ENCODE measurements around the gene KCTD17. TPM values are rescaled to one million over a fixed set of nuclear protein-coding genes. Genes with fewer than 3 reads are reported as not detected.

Gene KCTD17
- total RNA-seq, 1 experiment from 2014 or later = 39.1 TPM

DNA sequence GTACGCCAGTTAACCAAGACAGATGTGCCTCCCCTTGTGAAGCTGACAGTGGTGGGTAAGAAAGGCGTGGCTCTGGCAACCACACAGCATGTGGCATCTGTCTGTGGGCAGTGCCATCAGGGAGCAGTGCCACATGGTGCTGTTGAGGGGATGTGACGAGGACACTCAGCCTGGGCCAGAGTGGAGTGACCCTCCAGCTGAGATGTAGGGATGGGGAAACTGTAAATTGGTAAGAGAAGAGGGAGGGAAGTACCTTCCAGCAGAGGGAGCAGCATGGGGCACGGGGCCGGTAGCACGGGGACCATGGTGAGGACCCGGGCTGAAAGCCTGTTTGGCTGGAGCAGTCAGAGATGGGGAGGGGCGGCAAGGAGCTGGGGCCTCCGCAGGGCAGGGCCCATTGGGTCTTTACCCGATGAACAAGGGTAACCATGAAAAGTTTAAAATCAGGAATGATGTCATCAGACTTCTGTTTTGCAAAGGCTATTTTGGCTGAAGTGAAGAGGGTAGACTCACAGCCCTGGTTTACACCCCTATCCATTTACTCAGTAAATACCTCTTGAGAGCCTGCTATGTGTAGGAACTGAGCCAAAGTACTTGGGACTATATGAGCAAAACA is 47.5 kb downstream of the KCTD17 start:
- Histone ChIP-seq H3K27ac (ENCODE audit: low read depth, low read length, poor library complexity, severe bottlenecking) (no peak overlapping the region), H3K27me3 (replicated peaks; ENCODE audit: insufficient read depth, low read depth, low read length, poor library complexity) (peaks cover 22% of the 10 kb centered on the region), H3K4me1 (ENCODE audit: insufficient read depth, low read length, poor library complexity, severe bottlenecking) (no peaks in the 10 kb centered on the region), H3K4me3 (ENCODE audit: low read depth, low read length, poor library complexity, severe bottlenecking) (no peak overlapping the region), H3K9me3 (ENCODE audit: low read depth, low read length, poor library complexity, severe bottlenecking) (no peaks in the 10 kb centered on the region), H3K36me3 (ENCODE audit: insufficient read depth, low read length, poor library complexity, severe bottlenecking) (no peaks in the 10 kb centered on the region)
- CTCF ChIA-PET = no interaction called here
- TF ChIP-seq EZH2 (IDR thresholded peaks at IDR 0.05; ENCODE audit: borderline replicate concordance, low read depth, low read length, poor library complexity, severe bottlenecking) = no peak
- TF ChIP-seq, protein P1, sequence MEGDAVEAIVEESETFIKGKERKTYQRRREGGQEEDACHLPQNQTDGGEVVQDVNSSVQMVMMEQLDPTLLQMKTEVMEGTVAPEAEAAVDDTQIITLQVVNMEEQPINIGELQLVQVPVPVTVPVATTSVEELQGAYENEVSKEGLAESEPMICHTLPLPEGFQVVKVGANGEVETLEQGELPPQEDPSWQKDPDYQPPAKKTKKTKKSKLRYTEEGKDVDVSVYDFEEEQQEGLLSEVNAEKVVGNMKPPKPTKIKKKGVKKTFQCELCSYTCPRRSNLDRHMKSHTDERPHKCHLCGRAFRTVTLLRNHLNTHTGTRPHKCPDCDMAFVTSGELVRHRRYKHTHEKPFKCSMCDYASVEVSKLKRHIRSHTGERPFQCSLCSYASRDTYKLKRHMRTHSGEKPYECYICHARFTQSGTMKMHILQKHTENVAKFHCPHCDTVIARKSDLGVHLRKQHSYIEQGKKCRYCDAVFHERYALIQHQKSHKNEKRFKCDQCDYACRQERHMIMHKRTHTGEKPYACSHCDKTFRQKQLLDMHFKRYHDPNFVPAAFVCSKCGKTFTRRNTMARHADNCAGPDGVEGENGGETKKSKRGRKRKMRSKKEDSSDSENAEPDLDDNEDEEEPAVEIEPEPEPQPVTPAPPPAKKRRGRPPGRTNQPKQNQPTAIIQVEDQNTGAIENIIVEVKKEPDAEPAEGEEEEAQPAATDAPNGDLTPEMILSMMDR (conservative IDR thresholded peaks at IDR 0.05; ENCODE audit: low read depth, low read length) = peak; percentile 35; the same call in 1 of the 2 replicates
- no peak for DNase-seq (ENCODE audit: low spot score)
- no TSS peak for BruUV-seq (replicated peaks)
- POLR2A ChIA-PET (ENCODE audit: low non-redundant PET) = no interaction called here
- intact Hi-C loops (cut with micrococcal nuclease; ENCODE audit: unreplicated experiment) = no loop called here

DNA sequence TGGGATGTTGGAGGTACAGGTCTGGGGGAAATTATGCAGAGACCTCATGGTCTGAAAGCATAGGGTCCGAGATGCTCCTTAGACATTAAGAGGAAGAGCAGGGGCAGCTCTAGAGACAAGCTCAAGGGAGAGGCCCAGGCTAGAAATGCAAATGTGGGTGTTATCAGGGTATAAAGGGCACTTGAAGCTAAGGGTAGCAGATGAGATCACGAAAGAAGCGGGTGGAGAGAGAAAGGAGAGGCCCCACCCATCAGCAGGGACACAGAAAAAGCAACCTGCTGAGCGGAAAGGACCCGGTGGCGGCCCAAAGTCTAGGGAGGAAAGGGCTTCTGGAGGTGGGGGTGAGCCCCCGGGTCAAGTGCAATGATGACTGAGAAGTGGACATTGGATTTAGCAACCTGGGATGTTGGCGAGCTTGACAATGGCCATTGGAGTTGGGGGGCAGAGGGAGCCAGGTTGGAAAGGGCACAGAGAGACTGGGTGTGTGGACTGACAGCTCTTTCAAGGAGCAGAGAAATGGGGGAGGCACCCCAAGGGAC is 49.1 kb downstream of the KCTD17 start:
- no peaks in the 10 kb centered on the region for H3K36me3 ChIP-seq (ENCODE audit: insufficient read depth, low read length, poor library complexity, severe bottlenecking)
- no TSS peak for BruUV-seq (replicated peaks)
- no peak for DNase-seq (ENCODE audit: low spot score)
- ChIA-PET CTCF (no interaction called here), POLR2A (ENCODE audit: low non-redundant PET) (no interaction called here)
- H3K27me3 ChIP-seq (replicated peaks; ENCODE audit: insufficient read depth, low read depth, low read length, poor library complexity) = peaks cover 13% of the 10 kb centered on the region
- no peaks in the 10 kb centered on the region for H3K9me3 ChIP-seq (ENCODE audit: low read depth, low read length, poor library complexity, severe bottlenecking)
- H3K4me1 ChIP-seq (ENCODE audit: insufficient read depth, low read length, poor library complexity, severe bottlenecking) = no peaks in the 10 kb centered on the region
- intact Hi-C loops (cut with micrococcal nuclease; ENCODE audit: unreplicated experiment) = no loop called here
- TF ChIP-seq, protein P1 (conservative IDR thresholded peaks at IDR 0.05; ENCODE audit: low read depth, low read length) = no peak
- TF ChIP-seq EZH2 (IDR thresholded peaks at IDR 0.05; ENCODE audit: borderline replicate concordance, low read depth, low read length, poor library complexity, severe bottlenecking) = no peak
- H3K4me3 ChIP-seq (ENCODE audit: low read depth, low read length, poor library complexity, severe bottlenecking) = no peak overlapping the region
- H3K27ac ChIP-seq (ENCODE audit: low read depth, low read length, poor library complexity, severe bottlenecking) = no peak overlapping the region

DNA sequence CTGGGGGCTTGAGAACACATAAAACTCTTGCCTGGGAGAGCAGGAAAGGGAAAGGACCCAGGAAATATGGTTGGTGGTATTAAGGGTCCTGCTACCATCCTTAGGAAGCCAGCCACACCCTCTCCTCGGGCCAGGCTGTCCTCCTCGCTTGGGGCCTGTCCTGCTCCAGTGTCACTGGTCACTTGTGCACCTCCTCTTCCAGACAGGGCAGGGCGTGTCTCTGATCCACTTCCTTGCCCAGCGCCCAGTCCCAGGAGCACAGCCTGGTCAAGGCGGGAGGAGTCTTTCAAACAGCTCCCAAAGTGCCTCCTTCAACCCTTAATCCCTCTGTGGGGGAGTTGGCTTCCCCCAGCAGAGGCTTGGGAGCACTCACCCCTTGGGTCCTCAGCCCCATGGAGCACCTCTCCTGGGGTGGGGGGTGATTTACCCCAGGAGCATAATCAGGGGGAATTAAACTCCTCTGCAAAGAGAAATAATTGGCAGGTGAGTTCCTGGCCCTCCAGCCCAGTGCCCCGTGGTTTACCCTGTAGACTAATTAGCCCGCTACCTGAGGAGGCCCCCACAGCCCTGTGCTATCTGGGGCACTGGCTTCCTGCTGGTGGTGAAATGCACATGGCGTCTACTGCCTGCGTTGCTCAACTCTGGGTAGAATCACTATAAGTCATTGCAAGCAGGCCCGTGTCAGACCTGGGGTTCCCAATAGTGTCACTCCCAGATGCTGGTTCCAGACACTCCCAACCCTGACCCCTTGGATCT is 49.9 kb downstream of the KCTD17 start:
- ChIA-PET POLR2A (ENCODE audit: low non-redundant PET) (no interaction called here), CTCF (no interaction called here)
- H3K4me1 ChIP-seq (ENCODE audit: insufficient read depth, low read length, poor library complexity, severe bottlenecking) = no peaks in the 10 kb centered on the region
- BruUV-seq (replicated peaks) = no TSS peak
- H3K9me3 ChIP-seq (ENCODE audit: low read depth, low read length, poor library complexity, severe bottlenecking) = no peaks in the 10 kb centered on the region
- DNase-seq (ENCODE audit: low spot score) = no peak
- H3K4me3 ChIP-seq (ENCODE audit: low read depth, low read length, poor library complexity, severe bottlenecking) = no peak overlapping the region
- TF ChIP-seq EZH2 (IDR thresholded peaks at IDR 0.05; ENCODE audit: borderline replicate concordance, low read depth, low read length, poor library complexity, severe bottlenecking) = no peak
- TF ChIP-seq, protein P1 (conservative IDR thresholded peaks at IDR 0.05; ENCODE audit: low read depth, low read length) = no peak
- peaks cover 9% of the 10 kb centered on the region for H3K27me3 ChIP-seq (replicated peaks; ENCODE audit: insufficient read depth, low read depth, low read length, poor library complexity)
- intact Hi-C loops (cut with micrococcal nuclease; ENCODE audit: unreplicated experiment) = no loop called here
- H3K36me3 ChIP-seq (ENCODE audit: insufficient read depth, low read length, poor library complexity, severe bottlenecking) = no peaks in the 10 kb centered on the region
- H3K27ac ChIP-seq (ENCODE audit: low read depth, low read length, poor library complexity, severe bottlenecking) = no peak overlapping the region

All from A673 (cell line).